K562 treated with DMSO at 1 percent for 48 hours (cell line): ENCODE measurements around the gene RAB8A. TPM values are rescaled to one million over a fixed set of nuclear protein-coding genes. Genes with fewer than 3 reads are reported as not detected.

Experiments
- total RNA-seq: library from RNA; unstranded; fragments of 300-600 nt; gene quantifications from 2 replicates; pipeline ENCODE4 v1.2.3, GENCODE V29; 2022; ENCODE audit warnings: low replicate concordance; ENCODE audit errors: extremely low read depth

The RAB8A gene
- total RNA-seq, result not detected in 2 replicates

DNA sequence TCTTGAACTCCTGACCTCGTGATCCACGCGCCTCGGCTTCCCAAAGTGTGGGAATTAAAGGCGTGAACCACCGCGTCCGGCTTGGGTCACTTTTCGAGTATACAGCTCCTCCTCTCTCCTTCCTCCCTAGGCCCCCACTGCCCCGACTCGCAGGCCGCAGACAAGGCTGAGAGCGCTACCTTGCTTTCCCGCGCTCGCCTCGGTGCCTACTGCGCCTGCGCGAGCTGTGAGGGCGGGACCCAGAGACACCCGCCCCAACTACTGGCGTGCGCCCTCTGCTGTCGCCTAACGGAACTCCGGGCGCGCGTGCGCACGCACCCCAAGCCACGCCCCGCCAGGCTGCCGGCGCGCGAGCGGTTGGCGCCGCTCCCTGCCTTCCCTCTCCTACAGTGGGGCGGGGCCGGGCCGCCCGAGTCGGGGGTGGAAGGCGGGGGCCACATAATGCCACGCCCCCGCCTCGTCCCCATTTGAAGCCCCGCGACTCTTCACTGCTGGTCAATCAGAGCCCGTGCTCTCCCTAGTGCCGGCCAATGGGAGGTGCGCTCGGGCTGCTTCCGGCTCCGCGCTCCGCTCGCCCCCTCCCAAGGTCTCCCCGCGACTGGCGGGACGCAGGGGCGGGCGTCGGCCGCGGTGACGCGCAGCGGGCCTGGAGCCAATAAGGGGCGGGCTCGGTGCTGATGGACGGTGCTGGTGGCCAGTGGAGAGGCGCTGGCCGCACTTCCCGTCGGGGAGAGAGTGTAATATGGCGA is at the start of gene RAB8A:
TSS of gene RAB8A (plus strand) at position 730 of the 749 bp plus-strand sequence. CDS start at position 743, 13 bp downstream.

GRCh38 chr19:16076154-16076957 is 35.3 kb upstream of the RAB8A start, which contains the start of gene TPM4:
TSS of gene TPM4 (plus strand) at chr19:16076495. CDS start at chr19:16076566, 71 bp downstream.

DNA sequence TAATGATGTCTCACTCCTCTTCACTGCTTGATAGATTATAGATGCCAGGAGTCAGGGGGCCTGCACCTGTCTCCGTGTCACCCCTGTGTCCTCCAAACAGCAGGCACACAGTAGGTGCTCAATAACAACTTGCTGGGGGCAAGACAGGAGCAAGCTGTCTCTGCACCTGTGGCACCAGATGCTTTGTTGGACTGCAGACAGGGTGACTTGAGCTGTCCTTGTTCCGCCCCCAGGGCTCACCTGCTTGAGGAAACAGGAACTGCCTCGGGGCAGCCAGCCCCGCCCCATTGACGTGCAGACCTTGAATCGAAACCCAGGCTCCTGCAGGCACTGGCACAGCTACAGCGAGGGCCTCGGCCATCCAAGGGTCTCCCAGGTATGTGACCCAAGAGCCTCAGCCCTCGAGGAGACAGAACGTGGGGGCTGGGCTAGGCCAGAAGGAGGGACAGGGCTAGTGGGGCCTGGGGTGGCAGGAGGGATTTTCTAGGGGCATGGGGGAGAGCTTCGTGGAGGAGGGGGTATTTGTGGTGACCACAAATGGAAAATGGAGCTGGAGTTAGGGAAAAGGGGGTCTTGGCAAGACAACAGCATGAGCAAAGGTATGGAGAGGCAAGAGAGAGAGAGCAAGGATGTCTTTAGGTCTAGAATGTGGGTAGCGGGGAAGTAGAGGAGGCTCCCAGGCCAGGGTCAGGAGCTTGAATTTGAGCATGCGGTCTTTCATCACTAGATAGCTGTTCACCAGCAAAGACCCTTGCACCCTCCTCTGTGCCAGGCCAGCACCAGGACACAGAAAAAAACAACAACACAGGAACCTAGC is 31.9 kb downstream of the RAB8A start, which contains the start of gene HSH2D:
TSS of gene HSH2D (plus strand) at position 287 of the 817 bp plus-strand sequence. CDS start 5,066 bp downstream, outside the sequence.

Other genes starting within 250 kb of the RAB8A start
- gene CYP4F2, start 213.8 kb upstream of the RAB8A start, total RNA-seq, result not detected in 2 replicates
- gene CYP4F11, start 177.4 kb upstream of the RAB8A start, total RNA-seq, result not detected in 2 replicates
- not detected in 2 replicates for gene OR10H4, start 162.9 kb upstream of the RAB8A start, total RNA-seq
- gene TPM4, start 35.4 kb upstream of the RAB8A start, total RNA-seq, result not detected in 2 replicates
- gene HSH2D, start 31.8 kb downstream of the RAB8A start, total RNA-seq, result not detected in 2 replicates
- not detected in 2 replicates for gene CIB3, start 61.6 kb downstream of the RAB8A start, total RNA-seq
- gene FAM32A, start 73.5 kb downstream of the RAB8A start, total RNA-seq, result not detected in 2 replicates
- gene AP1M1, start 86.0 kb downstream of the RAB8A start, total RNA-seq, result not detected in 2 replicates
- gene KLF2, start 212.9 kb downstream of the RAB8A start, total RNA-seq, result not detected in 2 replicates